MM.1S (cell line): ENCODE data around the gene FAM234A.

Experiments
- DNase-seq: peaks from one replicate; pipeline ENCODE4 v3.0.0-alpha.2; 2015
- H2AFZ ChIP-seq: fragments of 300-600 bp; sonication (generic); 2 replicates; pipeline ENCODE4 v1.6.0; 2016; ENCODE audit warnings: antibody characterized with exemption, low read length
- H3F3A ChIP-seq: fragments of 300-600 bp; sonication (generic); 2 replicates; pipeline ENCODE4 v1.6.1; 2016; ENCODE audit warnings: mild to moderate bottlenecking, antibody characterized with exemption, low read length, moderate library complexity, mixed read lengths; ENCODE audit not compliant: insufficient read depth
- H3K27ac ChIP-seq: fragments of 300-600 bp; sonication (generic); 2 replicates; pipeline ENCODE4 v1.5.1; 2016; ENCODE audit warnings: mild to moderate bottlenecking, low read length
- H3K27me3 ChIP-seq: fragments of 300-600 bp; sonication (generic); replicated peaks from 2 replicates; pipeline ENCODE4 v1.6.0; 2016; ENCODE audit warnings: low read length; ENCODE audit not compliant: insufficient read depth
- H3K36me3 ChIP-seq: fragments of 300-600 bp; sonication (generic); replicated peaks from 2 replicates; pipeline ENCODE4 v1.6.1; 2016; ENCODE audit warnings: mild to moderate bottlenecking, low read length, mixed read lengths; ENCODE audit not compliant: insufficient read depth
- H3K4me1 ChIP-seq: fragments of 300-600 bp; sonication (generic); 2 replicates; pipeline ENCODE4 v1.6.1; 2016; ENCODE audit warnings: low read length, mixed read lengths
- H3K4me2 ChIP-seq: fragments of 300-600 bp; sonication (generic); 2 replicates; pipeline ENCODE4 v1.6.0; 2016; ENCODE audit warnings: low read depth, low read length
- H3K4me3 ChIP-seq: fragments of 300-600 bp; sonication (generic); 2 replicates; pipeline ENCODE4 v1.5.1; 2016; ENCODE audit warnings: low read length, mixed read lengths
- H3K79me2 ChIP-seq: fragments of 300-600 bp; sonication (generic); 2 replicates; pipeline ENCODE4 v1.6.1; 2016; ENCODE audit warnings: mixed run types, low read length, mixed read lengths
- H3K9ac ChIP-seq: fragments of 300-600 bp; sonication (generic); 2 replicates; pipeline ENCODE4 v1.6.1; 2016; ENCODE audit warnings: low read length, mixed read lengths
- H3K9me2 ChIP-seq: fragments of 300-600 bp; sonication (generic); replicated peaks from 2 replicates; pipeline ENCODE4 v1.6.1; 2016; ENCODE audit warnings: mild to moderate bottlenecking, low read length, mixed read lengths; ENCODE audit not compliant: insufficient read depth
- H3K9me3 ChIP-seq: fragments of 300-600 bp; sonication (generic); replicated peaks from 2 replicates; pipeline ENCODE4 v1.6.1; 2016; ENCODE audit warnings: mild to moderate bottlenecking, low read length, mixed read lengths; ENCODE audit not compliant: insufficient read depth
- H4K20me1 ChIP-seq: fragments of 300-600 bp; sonication (generic); 2 replicates; pipeline ENCODE4 v1.6.1; 2016; ENCODE audit warnings: mild to moderate bottlenecking, low read length, moderate library complexity, mixed read lengths; ENCODE audit not compliant: insufficient read depth
- CTCF ChIP-seq: fragments of 300-600 bp; sonication (generic); IDR thresholded peaks from 2 replicates; pipeline ENCODE4 v1.5.1; 2016; ENCODE audit warnings: antibody characterized with exemption, low read length, mixed read lengths
- EZH2 ChIP-seq: fragments of 300-600 bp; sonication (generic); optimal IDR thresholded peaks from 2 replicates; pipeline ENCODE3; 2017; ENCODE audit warnings: low read depth, mild to moderate bottlenecking, antibody characterized with exemption, low read length, mixed read lengths
- EZH2phosphoT487 ChIP-seq: fragments of 300-600 bp; sonication (generic); IDR thresholded peaks from 2 replicates; pipeline ENCODE4 v1.6.1; 2018; ENCODE audit warnings: antibody characterized with exemption, low read length

FAM234A gene

DNA sequence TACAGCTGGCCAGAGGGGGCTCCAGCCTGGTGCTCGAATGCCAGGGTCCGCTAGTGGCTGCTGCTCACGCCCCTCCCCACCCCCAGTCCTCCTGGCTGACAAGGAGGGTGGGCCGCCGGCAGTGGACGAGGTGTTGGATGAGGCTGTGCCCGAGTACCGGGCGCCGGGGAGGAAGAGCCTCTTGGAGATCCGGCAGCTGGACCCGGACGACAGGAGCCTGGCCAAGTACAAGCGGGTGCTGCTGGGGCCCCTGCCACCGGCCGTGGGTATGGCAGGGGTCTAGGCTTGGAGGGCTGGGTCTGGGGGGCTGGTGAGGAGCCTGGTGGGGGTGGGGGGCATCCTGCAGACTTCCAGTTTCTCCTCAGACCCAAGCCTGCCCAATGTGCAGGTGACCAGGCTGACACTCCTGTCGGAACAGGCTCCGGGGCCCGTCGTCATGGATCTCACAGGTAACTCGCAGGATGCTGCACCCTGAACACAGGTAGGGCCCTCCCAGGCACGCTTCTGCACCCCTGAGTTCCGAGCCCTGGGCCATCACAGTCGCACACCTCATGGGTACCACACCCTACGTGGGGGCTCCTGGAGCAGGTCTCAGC lies 47.1 kb downstream of the FAM234A start:
- Histone ChIP-seq H3K79me2 (no peaks in the 10 kb centered on the region), H3K27me3 (peaks cover 23% of the 10 kb centered on the region), H3K4me2 (no peak overlapping the region), H3K36me3 (no peaks in the 10 kb centered on the region), H2AFZ (no peak overlapping the region), H3K9ac (no peak overlapping the region), H3K4me1 (no peaks in the 10 kb centered on the region), H3K27ac (no peak overlapping the region), H3K9me3 (no peaks in the 10 kb centered on the region), H3K9me2 (no peaks in the 10 kb centered on the region), H3K4me3 (no peak overlapping the region), H4K20me1 (no peaks in the 10 kb centered on the region), H3F3A (no peaks in the 10 kb centered on the region)
- TF ChIP-seq EZH2 (no peak), EZH2phosphoT487 (no peak), CTCF (no peak)
- DNase-seq = no peak

GRCh38 chr16:282491-282890 lies 47.9 kb downstream of the FAM234A start:
- Histone ChIP-seq H3K4me3 (no peak overlapping the region), H3F3A (no peaks in the 10 kb centered on the region), H3K27me3 (peaks cover 23% of the 10 kb centered on the region), H3K9me2 (no peaks in the 10 kb centered on the region), H3K9ac (no peak overlapping the region), H2AFZ (no peak overlapping the region), H4K20me1 (no peaks in the 10 kb centered on the region), H3K9me3 (no peaks in the 10 kb centered on the region), H3K79me2 (no peaks in the 10 kb centered on the region), H3K4me1 (no peaks in the 10 kb centered on the region), H3K27ac (no peak overlapping the region), H3K36me3 (no peaks in the 10 kb centered on the region), H3K4me2 (no peak overlapping the region)
- no peak for TF ChIP-seq EZH2
- TF ChIP-seq CTCF = no peak
- TF ChIP-seq EZH2phosphoT487 = no peak
- no peak for DNase-seq

GRCh38 chr16:283033-283805 lies 48.6 kb downstream of the FAM234A start, which contains the start of gene PDIA2:
PDIA2 (plus strand) TSS chr16:283164; CDS start chr16:283170, 6 bp downstream.
- TF ChIP-seq EZH2 = no peak
- TF ChIP-seq EZH2phosphoT487 = no peak
- no peak for TF ChIP-seq CTCF
- no peak within 1 kb of the TSS for H3K9ac ChIP-seq
- H3K4me3 ChIP-seq = no peak within 1 kb of the TSS
- H3K4me2 ChIP-seq = no peak within 1 kb of the TSS
- no peaks in the 10 kb centered on the region for H3K9me2 ChIP-seq
- H4K20me1 ChIP-seq = no peaks in the 10 kb centered on the region
- no peak within 1 kb of the TSS for H3K27ac ChIP-seq
- H3K9me3 ChIP-seq = no peaks in the 10 kb centered on the region
- H3K27me3 ChIP-seq = peaks cover 23% of the 10 kb centered on the region
- no peaks in the 10 kb centered on the region for H3F3A ChIP-seq
- DNase-seq = no peak
- no peaks in the 10 kb centered on the region for H3K4me1 ChIP-seq
- H3K36me3 ChIP-seq = no peaks in the 10 kb centered on the region
- H2AFZ ChIP-seq = no peak within 1 kb of the TSS
- no peaks in the 10 kb centered on the region for H3K79me2 ChIP-seq
